Liver (tissue), 9 donors: ENCODE data around the gene DMXL2. TPM values are rescaled to one million over a fixed set of nuclear protein-coding genes. Genes with fewer than 3 reads are reported as not detected.

Source experiments
- DNase-seq: peaks from one replicate; pipeline ENCODE4 v3.0.0-alpha.2; 2017; ENCODE audit warnings: low spot score
- H3K27ac ChIP-seq, 2 donors: one replicate each; pipeline ENCODE4 v1.7.0; 2013; ENCODE audit warnings: inconsistent platforms in 2 of 2, low read length in 2 of 2, control low read depth in 1 of 2, low read depth in 1 of 2, mild to moderate bottlenecking in 1 of 2
- H3K27me3 ChIP-seq, 4 donors: one replicate each; pipeline versions ENCODE4 v1.6.1 to v1.7.0; 2013; ENCODE audit warnings: low read length in 3 of 4, inconsistent platforms in 1 of 4, mild to moderate bottlenecking in 1 of 4, moderate library complexity in 1 of 4; ENCODE audit not compliant: control insufficient read depth in 4 of 4, insufficient read depth in 4 of 4
- H3K36me3 ChIP-seq, 4 donors: one replicate each; pipeline versions ENCODE4 v1.6.1 to v1.7.0; 2013; ENCODE audit warnings: low read length in 3 of 4, mild to moderate bottlenecking in 3 of 4, low read depth in 1 of 4, moderate library complexity in 1 of 4; ENCODE audit not compliant: control insufficient read depth in 4 of 4, insufficient read depth in 3 of 4
- H3K4me1 ChIP-seq, 4 donors: one replicate each; pipeline versions ENCODE4 v1.6.1 to v1.7.0; 2013; ENCODE audit warnings: low read length in 3 of 4, mild to moderate bottlenecking in 3 of 4, moderate library complexity in 1 of 4; ENCODE audit not compliant: control insufficient read depth in 4 of 4, insufficient read depth in 4 of 4
- H3K4me3 ChIP-seq, 3 donors: one replicate each; pipeline versions ENCODE4 v1.6.1 to v1.7.0; 2013; ENCODE audit warnings: low read length in 3 of 3, control low read depth in 1 of 3, low read depth in 1 of 3, mild to moderate bottlenecking in 1 of 3
- H3K9ac ChIP-seq, 2 donors: one replicate each; pipeline ENCODE4 v1.7.0; 2013; ENCODE audit warnings: low read length in 2 of 2, mild to moderate bottlenecking in 2 of 2, moderate library complexity in 2 of 2, control low read depth in 1 of 2, low read depth in 1 of 2
- H3K9me3 ChIP-seq, 4 donors: one replicate each; pipeline versions ENCODE4 v1.6.1 to v1.7.0; 2013; ENCODE audit warnings: low read length in 3 of 4; ENCODE audit not compliant: control insufficient read depth in 4 of 4
- EGR1 ChIP-seq, 2 donors: IDR thresholded peaks; 2 replicates each; pipeline ENCODE4 v1.6.1; 2016 to 2018; ENCODE audit warnings: antibody characterized with exemption in 2 of 2, low read depth in 2 of 2
- FOXA2 ChIP-seq: IDR thresholded peaks from 2 replicates; pipeline ENCODE4 v1.6.1; 2016; ENCODE audit warnings: antibody characterized with exemption
- GABPA ChIP-seq, 2 donors: IDR thresholded peaks in 1 of 2; conservative IDR thresholded peaks in 1 of 2; 2 replicates each; pipeline ENCODE4 v1.6.1; 2016; ENCODE audit warnings: antibody characterized with exemption in 2 of 2, mild to moderate bottlenecking in 1 of 2, moderate library complexity in 1 of 2
- HNF4A ChIP-seq, 2 donors: conservative IDR thresholded peaks; 2 replicates each; pipeline ENCODE4 v1.6.1; 2016; ENCODE audit warnings: antibody characterized with exemption in 2 of 2, mild to moderate bottlenecking in 2 of 2
- HNF4G ChIP-seq: IDR thresholded peaks from 2 replicates; pipeline ENCODE4 v1.6.1; 2016; ENCODE audit warnings: antibody characterized with exemption
- JUND ChIP-seq, 2 donors: IDR thresholded peaks; 2 replicates each; pipeline ENCODE4 v1.6.1; 2016; ENCODE audit warnings: antibody characterized with exemption in 2 of 2
- NR2F2 ChIP-seq: IDR thresholded peaks from 2 replicates; pipeline ENCODE4 v1.6.1; 2016; ENCODE audit warnings: antibody characterized with exemption
- RAD21 ChIP-seq, 2 donors: IDR thresholded peaks; 2 replicates each; pipeline ENCODE4 v1.6.1; 2016; ENCODE audit warnings: antibody characterized with exemption in 2 of 2, mild to moderate bottlenecking in 2 of 2
- RXRA ChIP-seq, 2 donors: IDR thresholded peaks; 2 replicates each; pipeline ENCODE4 v1.6.1; 2017 to 2018; ENCODE audit warnings: antibody characterized with exemption in 2 of 2, mild to moderate bottlenecking in 1 of 2
- SP1 ChIP-seq: IDR thresholded peaks from 2 replicates; pipeline ENCODE4 v1.6.1; 2018; ENCODE audit warnings: antibody characterized with exemption, mild to moderate bottlenecking
- TAF1 ChIP-seq: conservative IDR thresholded peaks from 2 replicates; pipeline ENCODE4 v1.6.1; 2016; ENCODE audit warnings: antibody characterized with exemption, mild to moderate bottlenecking
- YY1 ChIP-seq: IDR thresholded peaks from 2 replicates; pipeline ENCODE4 v1.6.1; 2016; ENCODE audit warnings: antibody characterized with exemption, mild to moderate bottlenecking
- WGBS: extraction: QIAGEN DNeasy Blood & Tissue Kit; methylation state at CpG from one replicate; pipeline ENCODE4 v1.1.7; 2013; 5-methylcytosine and 5-hydroxymethylcytosine counted together
- polyA plus RNA-seq, 2 donors: library from polyadenylated mRNA; stranded (reverse) in 1 of 2; unstranded in 1 of 2; fragments of 200-250 nt in 1 of 2; fragments of >200 nt in 1 of 2; fragmentation: Nextera tagmentation in 1 of 2; extraction: Ambion mirVana in 1 of 2; gene quantifications; one replicate each; pipeline versions ENCODE4 v1.2.1 to v1.2.3, GENCODE V29; 2013 to 2015
- total RNA-seq, 2 donors: library from RNA; depleted of rRNA; stranded (reverse); fragments of >200 nt; gene quantifications; one replicate each; pipeline ENCODE4 v1.2.3, GENCODE V29; 2014
- TF ChIP-seq, protein P1 (sequence below): fragments of 150-350 bp; IDR thresholded peaks from 2 replicates; pipeline ENCODE4 v1.5.1; 2017; ENCODE audit warnings: improper control_type of control experiment, low read depth, low read length; ENCODE audit not compliant: missing input control
- TF ChIP-seq, protein P2 (sequence below): IDR thresholded peaks from 2 replicates; pipeline ENCODE4 v1.6.1; 2016; ENCODE audit warnings: antibody characterized with exemption, mild to moderate bottlenecking
- TF ChIP-seq, protein P3 (sequence below): IDR thresholded peaks from 2 replicates; pipeline ENCODE4 v1.6.1; 2016; ENCODE audit warnings: antibody characterized with exemption
- TF ChIP-seq, protein P4 (sequence below): IDR thresholded peaks from 2 replicates; pipeline ENCODE4 v1.6.1; 2016; ENCODE audit warnings: antibody characterized with exemption
- TF ChIP-seq, protein P5 (sequence below): IDR thresholded peaks from 2 replicates; pipeline ENCODE4 v1.6.1; 2016; ENCODE audit warnings: antibody characterized with exemption
- donor health status: healthy.
- donor health status: healthy.
- donor health status: healthy.
- donor health status: healthy.
- donor health status: healthy.

Gene DMXL2
- total and polyA plus RNA-seq, 4 donors: 3.4 to 58.5 (median 17.6) TPM

DNA sequence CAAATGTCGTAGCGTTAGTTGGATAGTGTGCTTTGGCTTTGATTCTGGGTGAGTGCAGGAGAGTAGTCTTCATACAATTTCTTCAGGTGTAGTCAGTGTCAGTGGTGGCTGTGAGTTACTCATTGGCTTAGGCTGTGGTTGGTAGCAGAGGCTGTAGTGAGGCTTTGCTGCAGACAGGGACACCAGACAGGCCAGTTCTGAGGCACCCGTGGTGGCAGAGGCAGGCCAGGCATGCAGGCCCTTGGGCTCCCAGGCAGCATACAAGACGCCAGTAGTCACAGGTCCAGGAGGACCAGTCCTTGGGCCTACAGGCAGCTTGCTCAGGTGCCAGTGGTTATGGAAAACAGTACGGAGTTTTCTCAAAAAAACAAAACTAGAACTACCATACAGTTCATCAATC lies 61.3 kb downstream of the DMXL2 start:
- TF ChIP-seq EGR1 (IDR thresholded peaks at IDR 0.05; ENCODE audit: low read depth in 2 of 2): no peak
- TF ChIP-seq FOXA2: no peak
- TF ChIP-seq, protein P1, sequence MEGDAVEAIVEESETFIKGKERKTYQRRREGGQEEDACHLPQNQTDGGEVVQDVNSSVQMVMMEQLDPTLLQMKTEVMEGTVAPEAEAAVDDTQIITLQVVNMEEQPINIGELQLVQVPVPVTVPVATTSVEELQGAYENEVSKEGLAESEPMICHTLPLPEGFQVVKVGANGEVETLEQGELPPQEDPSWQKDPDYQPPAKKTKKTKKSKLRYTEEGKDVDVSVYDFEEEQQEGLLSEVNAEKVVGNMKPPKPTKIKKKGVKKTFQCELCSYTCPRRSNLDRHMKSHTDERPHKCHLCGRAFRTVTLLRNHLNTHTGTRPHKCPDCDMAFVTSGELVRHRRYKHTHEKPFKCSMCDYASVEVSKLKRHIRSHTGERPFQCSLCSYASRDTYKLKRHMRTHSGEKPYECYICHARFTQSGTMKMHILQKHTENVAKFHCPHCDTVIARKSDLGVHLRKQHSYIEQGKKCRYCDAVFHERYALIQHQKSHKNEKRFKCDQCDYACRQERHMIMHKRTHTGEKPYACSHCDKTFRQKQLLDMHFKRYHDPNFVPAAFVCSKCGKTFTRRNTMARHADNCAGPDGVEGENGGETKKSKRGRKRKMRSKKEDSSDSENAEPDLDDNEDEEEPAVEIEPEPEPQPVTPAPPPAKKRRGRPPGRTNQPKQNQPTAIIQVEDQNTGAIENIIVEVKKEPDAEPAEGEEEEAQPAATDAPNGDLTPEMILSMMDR: no peak
- TF ChIP-seq, protein P2, sequence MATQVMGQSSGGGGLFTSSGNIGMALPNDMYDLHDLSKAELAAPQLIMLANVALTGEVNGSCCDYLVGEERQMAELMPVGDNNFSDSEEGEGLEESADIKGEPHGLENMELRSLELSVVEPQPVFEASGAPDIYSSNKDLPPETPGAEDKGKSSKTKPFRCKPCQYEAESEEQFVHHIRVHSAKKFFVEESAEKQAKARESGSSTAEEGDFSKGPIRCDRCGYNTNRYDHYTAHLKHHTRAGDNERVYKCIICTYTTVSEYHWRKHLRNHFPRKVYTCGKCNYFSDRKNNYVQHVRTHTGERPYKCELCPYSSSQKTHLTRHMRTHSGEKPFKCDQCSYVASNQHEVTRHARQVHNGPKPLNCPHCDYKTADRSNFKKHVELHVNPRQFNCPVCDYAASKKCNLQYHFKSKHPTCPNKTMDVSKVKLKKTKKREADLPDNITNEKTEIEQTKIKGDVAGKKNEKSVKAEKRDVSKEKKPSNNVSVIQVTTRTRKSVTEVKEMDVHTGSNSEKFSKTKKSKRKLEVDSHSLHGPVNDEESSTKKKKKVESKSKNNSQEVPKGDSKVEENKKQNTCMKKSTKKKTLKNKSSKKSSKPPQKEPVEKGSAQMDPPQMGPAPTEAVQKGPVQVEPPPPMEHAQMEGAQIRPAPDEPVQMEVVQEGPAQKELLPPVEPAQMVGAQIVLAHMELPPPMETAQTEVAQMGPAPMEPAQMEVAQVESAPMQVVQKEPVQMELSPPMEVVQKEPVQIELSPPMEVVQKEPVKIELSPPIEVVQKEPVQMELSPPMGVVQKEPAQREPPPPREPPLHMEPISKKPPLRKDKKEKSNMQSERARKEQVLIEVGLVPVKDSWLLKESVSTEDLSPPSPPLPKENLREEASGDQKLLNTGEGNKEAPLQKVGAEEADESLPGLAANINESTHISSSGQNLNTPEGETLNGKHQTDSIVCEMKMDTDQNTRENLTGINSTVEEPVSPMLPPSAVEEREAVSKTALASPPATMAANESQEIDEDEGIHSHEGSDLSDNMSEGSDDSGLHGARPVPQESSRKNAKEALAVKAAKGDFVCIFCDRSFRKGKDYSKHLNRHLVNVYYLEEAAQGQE: no peak
- TF ChIP-seq JUND (IDR thresholded peaks at IDR 0.05): no peak
- TF ChIP-seq HNF4A (conservative IDR thresholded peaks at IDR 0.05): no peak
- no peak for TF ChIP-seq SP1
- TF ChIP-seq NR2F2: no peak
- TF ChIP-seq, protein P3, sequence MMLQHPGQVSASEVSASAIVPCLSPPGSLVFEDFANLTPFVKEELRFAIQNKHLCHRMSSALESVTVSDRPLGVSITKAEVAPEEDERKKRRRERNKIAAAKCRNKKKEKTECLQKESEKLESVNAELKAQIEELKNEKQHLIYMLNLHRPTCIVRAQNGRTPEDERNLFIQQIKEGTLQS: no peak
- no peak for TF ChIP-seq HNF4G
- TF ChIP-seq, protein P4, sequence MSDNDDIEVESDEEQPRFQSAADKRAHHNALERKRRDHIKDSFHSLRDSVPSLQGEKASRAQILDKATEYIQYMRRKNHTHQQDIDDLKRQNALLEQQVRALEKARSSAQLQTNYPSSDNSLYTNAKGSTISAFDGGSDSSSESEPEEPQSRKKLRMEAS: no peak
- TF ChIP-seq RAD21 (IDR thresholded peaks at IDR 0.05): no peak
- no peak for TF ChIP-seq TAF1
- no peak for TF ChIP-seq YY1
- no peak for TF ChIP-seq GABPA (IDR thresholded peaks at IDR 0.05 in 1 of 2, conservative IDR thresholded peaks at IDR 0.05 in 1 of 2)
- TF ChIP-seq RXRA (IDR thresholded peaks at IDR 0.05): no peak
- Histone ChIP-seq H3K36me3 (peaks cover 0 to 2% (median 0%) of the 10 kb centered on the region in 4 donors), H3K27ac (no peak overlapping the region), H3K9ac (no peak overlapping the region), H3K4me1 (no peaks in the 10 kb centered on the region), H3K9me3 (no peaks in the 10 kb centered on the region), H3K4me3 (no peak overlapping the region), H3K27me3 (no peaks in the 10 kb centered on the region)
- 76% methylated on average over 5 of the region's 5 CpGs for WGBS
- DNase-seq: no peak

DNA sequence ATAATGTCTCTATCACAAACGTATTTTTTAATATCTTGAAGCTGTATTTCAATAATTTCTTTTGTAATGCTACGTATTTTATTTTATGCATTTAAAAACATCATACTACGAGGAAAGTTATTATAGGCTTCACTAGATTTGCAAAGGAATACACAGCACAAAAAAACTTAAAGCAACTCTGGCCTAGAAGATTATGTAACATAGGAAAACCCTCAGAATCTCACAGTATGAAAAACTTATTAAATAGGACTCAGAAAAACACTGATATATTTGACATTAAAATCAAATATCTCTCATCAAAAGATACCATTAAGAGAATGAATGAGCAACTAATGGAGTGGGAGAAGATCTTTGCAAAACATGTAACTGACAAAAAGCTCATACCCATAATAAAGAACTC lies 63.7 kb downstream of the DMXL2 start:
- H3K4me1 ChIP-seq: no peaks in the 10 kb centered on the region
- TF ChIP-seq GABPA (IDR thresholded peaks at IDR 0.05 in 1 of 2, conservative IDR thresholded peaks at IDR 0.05 in 1 of 2): no peak
- no peak for TF ChIP-seq HNF4G
- TF ChIP-seq, protein P2: no peak
- TF ChIP-seq, protein P5, sequence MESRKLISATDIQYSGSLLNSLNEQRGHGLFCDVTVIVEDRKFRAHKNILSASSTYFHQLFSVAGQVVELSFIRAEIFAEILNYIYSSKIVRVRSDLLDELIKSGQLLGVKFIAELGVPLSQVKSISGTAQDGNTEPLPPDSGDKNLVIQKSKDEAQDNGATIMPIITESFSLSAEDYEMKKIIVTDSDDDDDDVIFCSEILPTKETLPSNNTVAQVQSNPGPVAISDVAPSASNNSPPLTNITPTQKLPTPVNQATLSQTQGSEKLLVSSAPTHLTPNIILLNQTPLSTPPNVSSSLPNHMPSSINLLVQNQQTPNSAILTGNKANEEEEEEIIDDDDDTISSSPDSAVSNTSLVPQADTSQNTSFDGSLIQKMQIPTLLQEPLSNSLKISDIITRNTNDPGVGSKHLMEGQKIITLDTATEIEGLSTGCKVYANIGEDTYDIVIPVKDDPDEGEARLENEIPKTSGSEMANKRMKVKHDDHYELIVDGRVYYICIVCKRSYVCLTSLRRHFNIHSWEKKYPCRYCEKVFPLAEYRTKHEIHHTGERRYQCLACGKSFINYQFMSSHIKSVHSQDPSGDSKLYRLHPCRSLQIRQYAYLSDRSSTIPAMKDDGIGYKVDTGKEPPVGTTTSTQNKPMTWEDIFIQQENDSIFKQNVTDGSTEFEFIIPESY: no peak
- H3K9me3 ChIP-seq: no peaks in the 10 kb centered on the region
- H3K36me3 ChIP-seq: peaks cover 0 to 2% (median 0%) of the 10 kb centered on the region in 4 donors
- DNase-seq: no peak
- WGBS: 87% methylated on average over 3 of the region's 3 CpGs
- no peak overlapping the region for H3K9ac ChIP-seq
- no peaks in the 10 kb centered on the region for H3K27me3 ChIP-seq
- H3K4me3 ChIP-seq: no peak overlapping the region
- no peak overlapping the region for H3K27ac ChIP-seq
